GM18907 (cell line): ENCODE data around the gene CDH5.

Experiments used
- ATAC-seq: cut with Tn5 transposase; IDR thresholded peaks from one replicate; pipeline ENCODE4 v1.9.1; 2021; ENCODE audit warnings: mild to moderate bottlenecking, moderate library complexity; ENCODE audit not compliant: unreplicated experiment

CDH5 gene

DNA sequence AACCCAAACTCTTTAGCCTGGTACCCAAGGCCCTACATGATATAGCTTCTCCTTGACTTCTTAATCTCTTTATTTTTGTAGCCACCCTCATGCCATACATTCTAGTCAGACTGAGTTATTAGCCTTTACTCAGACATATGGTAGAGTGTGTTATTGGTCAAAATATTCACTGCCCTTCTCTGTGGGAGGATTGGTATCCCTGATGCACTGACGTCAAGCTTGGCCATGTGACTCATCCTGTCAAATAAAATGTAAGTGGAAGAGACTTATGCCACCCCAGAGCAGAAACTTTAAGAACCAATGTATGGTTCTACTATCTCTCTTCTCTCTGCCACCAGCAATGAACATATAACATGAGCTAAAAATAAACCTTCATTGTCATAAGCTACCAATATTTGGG is 48.4 kb downstream of the CDH5 start:
- no peak for ATAC-seq

DNA sequence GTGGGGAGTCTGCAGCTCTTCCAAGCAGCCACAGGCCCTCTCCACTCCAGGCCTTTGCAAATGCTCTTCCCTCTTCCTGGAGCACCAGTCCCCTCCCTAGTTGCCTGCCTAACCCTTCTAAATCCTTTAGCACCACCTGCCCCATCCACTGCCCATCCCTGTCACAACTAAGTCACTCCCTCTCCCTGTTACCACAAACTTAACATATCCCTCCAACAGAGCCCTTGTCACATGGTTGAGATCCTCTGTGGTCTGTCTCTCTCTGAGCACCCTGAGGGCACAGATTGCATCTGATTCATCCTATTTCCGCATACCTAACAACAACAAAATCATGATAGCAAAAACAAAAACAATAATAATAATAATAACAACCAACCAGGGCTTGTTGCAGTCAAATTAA is 49.6 kb downstream of the CDH5 start:
- no peak for ATAC-seq

DNA sequence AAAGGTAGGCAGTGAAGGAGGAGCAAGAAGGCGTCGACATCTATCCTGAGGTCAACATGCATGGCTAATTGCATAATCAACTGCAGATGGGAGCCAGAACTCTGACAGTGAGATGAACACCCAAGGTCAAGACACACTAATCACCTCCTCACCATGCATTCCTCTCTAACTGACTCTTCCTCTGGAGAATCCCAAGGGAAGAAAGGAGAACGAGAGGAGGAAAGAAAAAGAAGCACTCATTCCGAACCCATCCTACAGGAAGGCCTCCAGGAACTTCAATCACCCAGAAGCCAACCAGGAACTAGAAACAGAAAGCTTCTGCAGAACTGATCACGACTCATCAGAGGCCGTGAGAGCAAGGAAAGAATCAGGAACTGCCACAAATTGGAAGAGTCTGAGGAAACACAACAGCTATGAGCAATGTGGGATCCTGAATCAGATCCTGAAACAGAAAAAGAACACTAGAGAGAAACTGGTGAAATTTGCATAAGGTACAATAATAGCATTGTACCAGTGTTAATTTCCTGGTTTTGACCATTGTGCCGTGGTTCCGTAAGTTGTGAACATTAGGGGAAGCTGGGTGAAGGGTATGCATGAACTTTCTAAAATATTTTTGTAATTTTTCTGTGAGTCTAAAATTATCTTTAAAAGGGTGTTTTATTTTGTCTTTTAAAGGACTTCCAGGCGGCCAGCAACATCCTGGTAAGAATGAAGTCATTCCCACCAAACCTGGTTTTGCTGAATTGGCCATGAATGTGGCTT is 50.6 kb downstream of the CDH5 start:
- ATAC-seq, result no peak

DNA sequence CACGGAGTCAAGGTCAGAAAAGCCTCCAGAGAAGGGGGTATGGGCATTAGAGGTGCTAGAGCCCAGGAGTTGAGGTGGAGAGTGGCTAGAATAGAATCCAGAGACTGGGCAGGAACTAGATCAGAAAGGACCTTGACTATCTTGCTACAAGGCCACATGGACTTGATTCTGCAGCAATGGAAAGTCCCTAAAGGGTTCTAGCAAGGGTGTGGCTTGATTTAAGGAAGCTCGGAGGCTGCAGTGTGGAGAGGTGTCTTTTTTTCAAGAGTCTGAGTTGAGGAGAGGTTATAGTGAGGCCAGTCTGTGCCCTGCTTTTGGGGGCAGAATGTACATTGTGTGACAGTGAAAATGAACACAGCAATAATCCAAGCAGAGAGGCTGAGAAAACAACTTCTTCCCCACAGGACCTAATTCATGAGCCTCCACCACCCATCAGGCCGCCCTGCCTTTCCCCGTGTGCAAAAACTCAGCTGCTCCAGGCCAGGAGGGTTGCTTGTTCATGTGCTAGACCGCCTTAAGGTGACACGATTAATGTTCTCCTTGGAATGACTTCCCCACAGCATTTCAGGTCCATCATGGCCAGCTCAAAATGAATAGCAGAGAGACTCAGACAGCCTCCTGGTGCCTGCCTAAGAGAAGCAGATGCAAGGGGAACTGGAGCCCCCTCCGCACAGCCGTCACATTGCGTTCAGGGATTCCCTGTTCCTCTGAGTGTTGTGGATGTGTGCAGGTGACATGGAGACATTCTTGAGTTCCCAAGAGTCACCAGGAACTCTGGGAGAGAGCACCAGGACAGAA is 51.9 kb downstream of the CDH5 start:
- ATAC-seq, result no peak

DNA sequence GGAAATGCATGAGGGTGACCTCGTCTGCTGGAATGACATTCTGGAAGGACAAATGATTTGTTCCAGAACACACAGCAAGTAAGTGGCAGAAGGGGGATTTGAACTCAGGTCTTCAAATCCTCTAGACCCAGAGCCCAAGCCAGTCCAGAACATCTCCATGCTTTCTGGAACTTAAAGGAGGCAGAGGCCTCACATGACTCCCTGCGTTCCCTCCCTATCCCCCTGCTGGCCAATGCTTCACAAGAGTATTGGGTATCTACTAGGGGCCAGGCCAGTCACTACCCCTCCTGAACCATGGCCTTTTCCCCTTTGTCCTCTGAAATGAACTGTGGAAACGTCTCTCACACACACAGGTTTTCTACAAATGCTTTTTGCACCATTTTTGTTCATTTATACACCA is 53.0 kb downstream of the CDH5 start:
- no peak for ATAC-seq

DNA sequence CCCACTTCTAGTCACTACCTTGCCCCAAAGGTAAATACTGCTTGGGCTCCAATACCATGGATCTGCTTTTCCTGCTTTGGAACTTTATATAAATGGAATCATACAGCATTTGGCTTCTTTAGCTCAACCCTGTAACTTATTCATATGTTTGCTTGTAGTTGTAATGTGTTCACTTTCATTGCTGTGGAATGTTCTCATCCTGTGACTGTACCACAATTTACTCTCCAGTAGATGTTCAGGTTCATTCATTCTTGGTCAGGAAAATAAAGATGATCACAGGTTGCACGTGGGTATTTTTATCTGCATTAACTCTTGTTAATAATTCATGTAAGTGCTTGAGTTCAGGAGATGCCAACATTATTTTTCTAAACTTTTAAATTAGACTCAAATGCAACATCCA is 53.9 kb downstream of the CDH5 start:
- no peak for ATAC-seq

DNA sequence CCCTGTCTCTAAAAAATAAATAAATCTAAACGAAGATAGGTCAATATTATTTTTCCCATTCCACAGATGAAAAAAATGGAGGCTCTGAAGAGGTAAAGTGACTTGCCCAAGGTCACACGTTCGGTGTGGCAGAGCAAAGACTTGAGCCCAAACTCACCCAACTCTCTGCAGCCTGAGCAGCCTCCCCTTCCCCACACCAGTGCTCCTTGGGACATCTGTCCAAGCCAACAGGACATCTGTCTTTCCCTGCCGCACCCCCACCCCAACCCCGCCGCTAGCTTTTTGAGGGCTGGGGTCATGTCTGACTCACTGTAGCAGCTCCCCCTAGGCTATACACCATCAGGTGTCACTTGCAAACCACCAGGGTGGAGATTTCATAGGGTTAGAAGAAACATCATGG is 55.4 kb downstream of the CDH5 start:
- no peak for ATAC-seq

DNA sequence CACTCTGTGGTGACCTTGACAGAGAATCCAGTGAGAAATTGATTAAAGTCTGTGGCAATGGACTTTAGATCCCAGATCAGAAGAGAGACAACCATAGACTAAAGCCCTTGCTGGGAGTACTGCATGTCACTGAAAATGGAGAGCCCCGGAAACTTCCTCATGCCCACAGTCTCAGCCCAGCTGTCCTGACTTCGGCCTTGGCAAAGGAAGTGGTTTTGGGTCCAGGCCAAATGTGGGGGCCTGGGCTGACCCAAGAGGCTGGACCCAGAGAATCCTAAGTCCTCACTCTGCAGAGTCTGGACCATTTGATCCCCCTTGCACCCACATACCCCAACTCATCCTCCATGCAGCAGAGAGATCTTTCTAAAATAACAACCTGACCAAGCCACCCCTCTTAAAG is 55.9 kb downstream of the CDH5 start:
- ATAC-seq, result no peak

DNA sequence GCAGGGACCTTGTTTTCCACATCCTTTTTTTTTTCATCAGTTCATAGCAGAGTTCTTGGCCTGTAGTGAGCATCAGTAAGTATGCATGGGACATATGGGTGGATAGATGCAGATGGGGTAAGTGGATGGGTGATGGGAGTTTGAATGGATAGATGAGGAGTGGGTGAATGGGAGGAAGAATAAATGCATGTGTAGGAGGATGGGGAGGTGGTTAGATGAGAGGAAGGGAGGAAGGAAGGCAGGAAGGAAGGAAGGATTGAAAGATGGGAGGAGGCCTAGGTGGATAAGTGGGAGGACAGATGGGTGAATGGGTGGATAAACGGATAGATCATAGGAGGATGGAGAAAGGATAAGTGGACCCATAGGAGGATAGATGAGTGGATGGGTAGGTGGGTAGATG is 56.7 kb downstream of the CDH5 start:
- no peak for ATAC-seq

DNA sequence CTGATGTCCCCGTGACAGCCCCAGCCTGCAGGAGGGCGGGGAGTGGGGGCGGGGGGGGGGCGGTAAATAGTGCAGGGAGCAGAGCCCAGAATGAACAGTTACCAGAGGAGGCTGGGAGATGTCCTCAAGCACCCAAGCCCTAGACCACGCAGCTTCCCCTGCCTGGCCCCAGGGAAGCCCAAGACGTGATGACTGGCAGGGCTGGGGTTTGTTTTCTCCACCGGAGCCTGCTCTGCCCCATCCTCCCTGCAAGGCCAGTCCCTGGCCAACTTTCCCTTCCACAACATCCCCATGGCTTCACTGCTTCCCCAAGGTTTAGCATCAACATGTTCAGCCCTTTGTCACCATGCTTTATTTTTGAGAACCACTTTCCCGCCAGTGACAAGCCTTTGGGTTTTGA is 59.2 kb downstream of the CDH5 start:
- no peak for ATAC-seq

DNA sequence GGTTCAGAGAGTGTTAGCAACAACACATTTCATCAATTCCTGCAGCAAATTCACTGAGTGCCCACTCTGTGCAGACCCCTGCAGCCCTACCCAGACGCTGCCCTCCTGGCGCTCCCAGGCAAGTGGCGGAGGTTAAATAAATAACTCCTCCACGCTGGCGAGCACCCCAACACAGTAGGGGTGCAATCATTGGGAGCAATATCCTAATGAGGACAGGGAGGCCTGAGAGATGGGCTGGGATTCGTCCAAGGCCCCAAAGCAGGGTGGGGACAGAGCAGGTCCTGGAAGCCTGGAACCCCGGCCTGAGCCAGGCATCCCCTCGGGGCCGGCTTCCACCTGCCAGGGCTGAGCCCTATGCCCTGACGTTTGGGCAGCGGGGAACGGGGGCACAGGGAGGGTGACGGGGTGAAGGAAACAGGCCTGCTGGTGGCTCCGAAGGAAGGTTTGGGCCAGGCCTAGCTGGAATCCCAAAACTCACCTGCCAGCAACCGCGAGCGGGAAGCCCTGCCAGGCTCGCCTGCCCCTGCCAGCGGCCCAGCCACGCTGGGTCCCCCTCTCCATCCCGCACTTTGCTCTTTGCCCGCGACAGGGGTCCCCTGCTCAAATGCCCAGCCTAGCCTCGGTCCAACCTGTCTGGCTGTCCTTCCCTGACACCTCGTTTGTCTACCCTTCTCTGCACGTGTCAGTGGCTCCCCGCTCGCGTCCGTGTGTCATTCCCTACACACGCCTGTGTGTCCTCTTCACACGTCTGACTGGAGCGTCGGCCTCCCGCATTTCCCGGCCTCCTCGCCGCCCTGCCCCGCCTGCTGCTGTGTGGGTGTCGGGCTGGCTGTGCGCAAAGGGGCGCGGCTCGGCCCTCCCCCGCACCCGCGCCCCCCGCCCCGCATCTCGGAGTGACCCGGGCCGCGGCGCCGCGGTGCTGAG is 59.9 kb downstream of the CDH5 start:
- no peak for ATAC-seq

DNA sequence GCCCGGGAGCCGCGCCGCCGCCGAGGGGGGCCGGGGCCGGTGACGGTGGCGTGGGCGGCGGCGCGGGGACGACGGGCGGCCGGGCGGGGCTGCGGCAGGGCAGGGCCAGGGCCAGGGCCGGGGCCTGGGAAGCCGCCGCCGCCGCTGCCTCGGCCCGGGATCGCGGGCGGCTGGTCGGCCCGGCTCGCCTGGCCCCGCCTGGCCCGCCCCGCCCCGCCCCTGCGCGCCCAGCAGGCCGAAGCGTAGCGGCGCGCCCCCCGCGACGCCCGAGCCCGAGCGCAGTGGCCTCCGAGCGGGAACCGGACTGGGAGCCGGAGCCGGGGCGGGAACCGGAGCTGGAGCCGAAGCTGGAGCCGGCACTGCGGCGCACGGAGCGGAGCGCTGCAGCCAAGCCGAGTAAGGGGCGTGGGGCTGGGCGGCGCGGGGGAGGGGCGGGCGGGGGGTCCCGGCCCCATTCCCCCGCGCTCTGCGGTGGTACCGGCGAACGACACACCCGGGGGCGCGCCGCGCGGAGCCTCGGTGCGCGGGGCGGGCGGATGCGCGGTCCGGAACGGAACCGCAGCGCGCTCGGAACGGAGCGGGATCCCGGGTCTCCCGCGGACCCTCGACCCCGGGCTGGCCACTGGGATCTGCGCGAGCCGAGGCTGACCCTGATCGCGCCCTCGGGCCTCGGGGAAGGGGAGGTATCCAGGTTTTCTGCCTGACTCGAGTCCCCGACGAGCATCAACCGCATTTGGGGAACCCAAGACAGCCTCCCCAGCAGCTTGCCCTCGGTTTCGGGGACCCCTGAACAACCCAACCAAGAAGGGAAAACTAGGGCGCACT is 60.8 kb downstream of the CDH5 start, which contains the start of gene BEAN1:
BEAN1 (plus strand) TSS at position 260 of the 825 bp plus-strand sequence. CDS start 10,382 bp downstream, outside the sequence.
- no peak for ATAC-seq

DNA sequence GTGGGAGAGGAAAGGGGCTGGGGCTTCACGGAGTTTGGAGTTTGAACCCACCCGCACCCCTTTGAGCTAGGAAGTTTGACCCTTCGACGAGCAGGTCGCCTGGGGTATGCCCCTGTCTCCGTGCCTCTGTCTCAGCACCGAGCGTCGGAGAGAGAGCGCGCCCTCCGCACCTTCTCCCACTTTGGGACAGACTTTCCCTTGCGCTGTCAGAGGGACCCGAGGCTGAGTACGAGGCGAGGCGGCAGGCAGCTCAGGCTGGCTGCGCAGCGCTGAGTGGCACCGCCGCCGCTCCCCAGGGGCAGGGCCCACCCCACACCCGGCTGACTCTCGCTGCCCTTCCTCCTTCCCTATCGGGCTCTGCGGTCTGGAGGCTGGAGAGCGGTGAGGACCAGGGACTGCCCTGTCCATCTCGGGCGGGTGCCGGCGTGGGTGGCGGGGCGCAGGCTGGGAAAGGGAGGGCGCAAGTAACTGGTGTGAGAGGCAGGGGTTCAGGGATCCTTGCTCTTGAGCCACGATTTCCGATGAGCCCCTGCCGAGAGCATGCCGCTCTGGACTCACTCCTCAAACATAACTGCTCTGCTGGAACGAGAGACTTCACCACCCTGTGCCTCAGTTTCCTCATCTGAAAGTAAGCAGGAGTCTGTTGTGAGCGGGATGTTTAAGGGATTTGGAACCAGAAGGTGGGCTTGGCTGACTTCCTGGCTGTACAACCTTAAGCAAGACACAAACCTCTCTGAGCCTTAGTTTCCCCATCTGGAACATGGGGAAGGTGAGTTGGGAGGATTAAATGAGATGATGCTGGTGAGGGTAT is 61.6 kb downstream of the CDH5 start:
- no peak for ATAC-seq

DNA sequence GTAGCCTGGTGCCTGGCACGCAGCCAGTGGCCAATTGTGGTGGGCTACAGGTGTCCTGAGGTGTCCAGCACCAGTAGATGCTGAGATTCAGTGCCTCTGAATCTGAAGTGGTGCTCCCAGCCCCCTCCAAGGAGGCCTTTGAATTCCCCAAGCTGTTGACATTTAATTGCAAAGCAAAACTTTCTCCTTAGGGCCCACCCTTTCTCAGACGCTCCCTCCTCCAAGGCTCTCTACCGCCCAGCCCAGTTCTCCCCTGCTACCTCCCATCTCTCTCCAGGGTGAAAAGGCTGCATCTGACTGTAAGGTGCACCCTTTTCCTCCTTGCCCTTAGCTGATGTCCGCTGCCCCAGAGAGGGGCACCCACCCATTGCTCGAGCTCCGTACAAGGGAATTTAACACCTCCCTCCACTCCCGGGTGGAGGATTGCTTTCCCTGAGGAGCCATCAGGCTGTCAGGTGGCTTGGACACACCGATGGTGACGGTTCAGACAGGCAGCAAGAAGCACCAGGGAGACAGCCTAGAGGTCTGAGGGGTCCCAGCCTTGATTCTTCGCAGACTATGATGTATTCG is 62.3 kb downstream of the CDH5 start:
- no peak for ATAC-seq

DNA sequence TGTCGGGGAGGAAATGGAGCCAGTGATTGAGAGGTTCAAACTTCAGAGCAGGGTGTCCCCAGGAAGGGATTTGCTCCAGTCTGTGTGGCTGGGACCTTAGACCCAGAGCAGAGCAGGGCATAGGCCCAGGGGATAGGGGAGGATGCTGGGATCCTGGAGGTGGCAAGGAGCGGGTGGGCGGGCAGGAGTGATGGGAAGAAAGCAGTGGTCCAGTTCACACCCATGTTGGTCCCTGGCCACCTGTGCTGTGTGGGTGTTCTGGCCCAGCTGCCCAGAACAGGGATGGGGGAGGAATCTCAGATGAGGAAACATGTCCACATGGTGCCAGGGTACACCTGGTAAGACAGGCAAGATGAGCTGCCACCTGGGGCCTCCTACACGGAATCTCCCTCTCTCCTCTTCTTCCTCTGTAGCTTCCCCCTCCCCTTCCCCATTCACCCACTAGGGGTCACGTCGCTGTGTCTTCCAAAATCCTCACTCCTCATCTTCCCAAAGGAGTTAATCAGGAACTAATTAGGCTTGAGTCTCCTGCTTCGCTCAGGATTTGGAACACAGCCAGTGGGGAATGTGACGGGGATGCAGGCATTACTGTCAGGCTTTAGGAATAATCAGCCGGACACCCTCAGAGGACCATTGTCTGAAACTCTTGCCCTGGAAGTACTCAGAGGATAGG is 62.9 kb downstream of the CDH5 start:
- no peak for ATAC-seq

DNA sequence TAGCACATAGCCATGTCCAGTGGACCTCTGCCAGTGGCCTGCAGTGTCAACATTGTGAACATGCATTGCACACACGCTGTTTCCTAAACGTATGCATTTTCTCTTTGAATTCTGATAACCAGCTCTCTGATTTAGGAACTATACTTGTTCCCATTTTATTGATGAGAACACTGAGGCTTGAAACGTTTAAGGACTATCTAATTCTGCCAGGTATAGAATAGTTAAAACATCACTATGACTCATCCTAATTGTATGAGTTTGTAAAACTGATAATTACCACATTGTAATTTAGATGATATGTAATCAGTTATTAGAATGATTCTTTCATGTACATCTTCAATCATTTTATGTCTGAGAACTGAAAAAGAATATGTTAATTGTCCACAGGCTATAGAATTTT is 63.7 kb downstream of the CDH5 start:
- ATAC-seq, result no peak

DNA sequence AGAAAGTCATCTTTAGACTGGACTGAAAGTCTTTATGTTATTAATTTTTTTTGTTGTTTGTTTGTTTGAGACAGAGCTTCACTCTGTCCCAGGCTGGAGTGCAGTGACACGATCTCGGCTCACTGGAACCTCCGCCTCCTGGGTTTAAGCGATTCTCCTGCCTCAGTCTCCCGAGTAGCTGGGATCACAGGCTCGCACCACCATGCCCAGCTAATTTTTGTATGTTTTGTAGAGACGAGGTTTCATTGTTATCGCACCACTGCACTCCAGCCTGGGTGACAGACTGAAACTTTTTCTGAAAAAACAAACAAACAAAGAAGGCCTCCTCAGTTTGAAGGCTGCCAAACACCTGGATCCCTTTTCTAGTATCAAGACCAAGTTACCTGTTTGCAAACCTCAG is 65.3 kb downstream of the CDH5 start:
- ATAC-seq, result no peak

DNA sequence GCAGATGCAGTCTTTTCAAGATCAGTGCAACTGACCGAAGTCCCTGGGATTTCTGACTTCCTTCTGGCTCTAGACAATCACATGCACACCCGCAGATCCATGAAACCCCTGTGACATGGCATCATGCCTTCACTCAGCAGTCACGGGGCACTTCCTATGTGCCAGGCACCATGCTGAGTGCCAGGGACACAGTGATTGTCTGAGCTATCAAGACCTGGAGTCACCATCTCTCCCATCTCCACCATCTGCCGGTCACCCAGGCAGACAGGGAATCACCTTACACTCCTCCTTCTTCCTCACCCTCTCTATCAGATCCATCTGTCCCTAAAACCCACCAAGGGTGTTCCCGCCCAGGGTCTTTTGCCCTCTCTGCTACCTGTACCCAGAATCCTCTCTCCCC is 65.9 kb downstream of the CDH5 start:
- no peak for ATAC-seq
